Activated CD8-positive, alpha-beta T cell treated with anti-CD3 and anti-CD28 coated beads for 36 hours (primary cell): ENCODE results near the gene EDNRB. TPM values are rescaled to one million over a fixed set of nuclear protein-coding genes. Genes with fewer than 3 reads are reported as not detected.

Source experiments
- ATAC-seq: fragments of 200-7000 bp; cut with Tn5 transposase; one replicate; pipeline ENCODE4 v1.10.0; 2021; ENCODE audit warnings: mild to moderate bottlenecking, moderate library complexity
- CTCF ChIA-PET: fragments of 350-600 bp; sonication (Branson Sonifier 250); formaldehyde crosslinking; loops from one replicate; lab custom pipeline; 2021; ENCODE audit warnings: antibody characterized with exemption; lab: Charles Lee
- POLR2A ChIA-PET: fragments of 350-600 bp; sonication (Branson Sonifier 250); formaldehyde crosslinking; loops from one replicate; lab custom pipeline; 2021; ENCODE audit warnings: antibody characterized with exemption; lab: Charles Lee
- DNase-seq: peaks from one replicate; pipeline ENCODE4 v3.0.0-alpha.2; 2020
- H3K27ac Mint-ChIP-seq: one replicate; pipeline ENCODE4 v1.8.0; 2021; ENCODE audit warnings: mild to moderate bottlenecking, mixed read lengths
- H3K27me3 Mint-ChIP-seq: one replicate; pipeline ENCODE4 v1.8.0; 2021; ENCODE audit warnings: mixed read lengths
- H3K36me3 Mint-ChIP-seq: one replicate; pipeline ENCODE4 v1.8.0; 2021; ENCODE audit warnings: low read depth, mixed read lengths
- H3K4me1 Mint-ChIP-seq: one replicate; pipeline ENCODE4 v1.8.0; 2021; ENCODE audit warnings: low read depth, mixed read lengths
- H3K4me3 Mint-ChIP-seq: one replicate; pipeline ENCODE4 v1.8.0; 2021; ENCODE audit warnings: mild to moderate bottlenecking, moderate library complexity, mixed read lengths
- H3K9me3 Mint-ChIP-seq: one replicate; pipeline ENCODE4 v1.8.0; 2021; ENCODE audit warnings: mixed read lengths
- CTCF ChIP-seq: fragments of 200-600 bp; IDR thresholded peaks from one replicate; pipeline ENCODE4 v1.8.0; 2022; ENCODE audit warnings: antibody characterized with exemption, mild to moderate bottlenecking
- intact Hi-C: fragments of 100-400 bp; cut with micrococcal nuclease; formaldehyde crosslinking; loops from one replicate; pipeline ENCODE4 v1.10.0; 2022
- total RNA-seq, 2 experiments: library from RNA; stranded (reverse); gene quantifications; one replicate each; pipeline ENCODE4 v1.2.3, GENCODE V29; 2021

EDNRB gene
- total RNA-seq, 2 experiments from 2014 or later: not detected

DNA sequence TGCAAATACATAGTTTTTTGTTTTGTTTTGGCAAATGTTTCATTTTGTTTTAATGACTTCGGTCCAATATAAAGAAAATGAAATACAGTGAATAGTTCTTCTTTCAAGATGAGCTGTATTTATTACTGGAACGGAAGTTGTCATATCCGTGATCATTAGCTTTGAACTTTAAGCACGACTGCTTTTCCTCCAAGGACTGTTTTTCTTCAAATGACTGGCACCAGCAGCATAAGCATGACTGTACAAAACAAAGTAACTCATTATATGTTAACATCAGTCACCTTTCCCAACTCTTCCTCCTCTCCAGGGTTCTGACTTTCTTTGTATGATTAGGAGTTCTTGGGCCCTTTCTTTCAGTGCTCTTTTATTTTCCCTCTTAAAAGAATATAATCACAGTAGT, 20.5 kb downstream of the EDNRB start:
- no peak for TF ChIP-seq CTCF
- H3K36me3 Mint-ChIP-seq: no peaks in the 10 kb centered on the region
- no peaks in the 10 kb centered on the region for H3K4me1 Mint-ChIP-seq
- no peak overlapping the region for H3K27ac Mint-ChIP-seq
- ChIA-PET POLR2A (no interaction called here), CTCF (interaction anchor here (0.9 kb wide), 1 partner anchor 9 kb away, joined by 4 read pairs; no protein-coding TSS in a partner anchor)
- ATAC-seq (no peak), DNase-seq (no peak)
- peaks cover 2% of the 10 kb centered on the region for H3K27me3 Mint-ChIP-seq
- peaks cover 8% of the 10 kb centered on the region for H3K9me3 Mint-ChIP-seq
- intact Hi-C loops: no loop called here
- no peak overlapping the region for H3K4me3 Mint-ChIP-seq

- POLR2A ChIA-PET: no interaction called here
- Mint-ChIP-seq H3K36me3 (no peaks in the 10 kb centered on the region), H3K9me3 (no peaks in the 10 kb centered on the region), H3K4me3 (no peak overlapping the region), H3K27ac (no peak overlapping the region), H3K4me1 (no peaks in the 10 kb centered on the region), H3K27me3 (peaks cover 2% of the 10 kb centered on the region)
- intact Hi-C loops: no loop called here
- CTCF ChIA-PET: interaction anchor here (0.6 to 1.5 kb wide), 4 partner anchors 10 to 224 kb away, joined by 3 to 5 read pairs (median 4); no protein-coding TSS in a partner anchor
- no peak for TF ChIP-seq CTCF
- no peak for DNase-seq
- no peak for ATAC-seq
Observed at GRCh38 chr13:77896977-77897376, 21.7 kb downstream of the EDNRB start.

GRCh38 chr13:77896536-77896935, 22.1 kb downstream of the EDNRB start:
- intact Hi-C loops: no loop called here
- ATAC-seq (no peak), DNase-seq (no peak)
- Mint-ChIP-seq H3K36me3 (no peaks in the 10 kb centered on the region), H3K9me3 (no peaks in the 10 kb centered on the region), H3K27me3 (peaks cover 2% of the 10 kb centered on the region), H3K4me1 (no peaks in the 10 kb centered on the region), H3K4me3 (no peak overlapping the region), H3K27ac (no peak overlapping the region)
- POLR2A ChIA-PET: no interaction called here
- no peak for TF ChIP-seq CTCF
- CTCF ChIA-PET: interaction anchor here (0.6 to 1.5 kb wide), 3 partner anchors 36 to 225 kb away, joined by 3 to 5 read pairs (median 3); no protein-coding TSS in a partner anchor

- no peak for ATAC-seq
- Mint-ChIP-seq H3K27me3 (peaks cover 2% of the 10 kb centered on the region), H3K4me1 (no peaks in the 10 kb centered on the region), H3K36me3 (no peaks in the 10 kb centered on the region), H3K9me3 (no peaks in the 10 kb centered on the region), H3K4me3 (no peak overlapping the region), H3K27ac (no peak overlapping the region)
- ChIA-PET POLR2A (no interaction called here), CTCF (no interaction called here)
- TF ChIP-seq CTCF: no peak
- DNase-seq: no peak
- intact Hi-C loops: no loop called here
Observed at GRCh38 chr13:77894743-77895142, 23.9 kb downstream of the EDNRB start.

DNA sequence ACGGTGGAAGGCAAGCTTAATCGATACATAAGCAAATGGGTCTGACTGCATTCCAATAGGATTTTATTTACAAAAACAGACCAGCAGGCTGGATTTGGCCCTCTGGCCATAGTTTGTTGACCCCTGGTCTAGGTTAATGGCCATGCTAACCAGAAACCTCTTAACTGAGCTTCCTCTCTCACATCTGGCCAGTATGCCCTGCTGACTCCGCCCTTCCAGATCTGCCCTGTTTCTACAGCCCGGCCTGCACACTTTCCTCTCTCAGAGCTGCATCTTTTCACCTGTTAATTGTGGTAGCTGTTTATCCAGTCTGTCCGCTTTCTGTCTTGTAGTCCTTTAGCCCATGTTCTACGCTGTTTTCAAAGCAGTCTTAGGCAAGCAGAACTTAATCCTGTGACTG, 25.6 kb downstream of the EDNRB start:
- no peak overlapping the region for H3K4me3 Mint-ChIP-seq
- no peak overlapping the region for H3K27ac Mint-ChIP-seq
- TF ChIP-seq CTCF: no peak
- H3K4me1 Mint-ChIP-seq: no peaks in the 10 kb centered on the region
- H3K9me3 Mint-ChIP-seq: no peaks in the 10 kb centered on the region
- H3K27me3 Mint-ChIP-seq: peaks cover 2% of the 10 kb centered on the region
- ChIA-PET CTCF (interaction anchor here (0.9 kb wide), 1 partner anchor 99 kb away, joined by 3 read pairs; no protein-coding TSS in a partner anchor), POLR2A (interaction anchor here (0.6 to 0.8 kb wide), 2 partner anchors 134 to 284 kb away, joined by 3 to 4 read pairs; no protein-coding TSS in a partner anchor)
- no peaks in the 10 kb centered on the region for H3K36me3 Mint-ChIP-seq
- DNase-seq (no peak), ATAC-seq (no peak)
- intact Hi-C loops: no loop called here
